T-helper 2 cell treated with Interferon-gamma antibody and Interleukin-4, amounts not matched to agents 5 μg/mL and 100 μg/mL, for 36 hours (primary cell): ENCODE data around the gene C19orf73.
A peak's percentile ranks its signal among the peaks of the same experiment; 100 is the strongest.
"Not testable (repeated sequence)": the region's sequence is repeated elsewhere in the genome, so short reads cannot be mapped to it uniquely, and the experiment has no call there.

Experiments used
- DNase-seq: peaks from one replicate; pipeline ENCODE4 v3.0.0; 2021; ENCODE audit warnings: low spot score
- H3K27ac Mint-ChIP-seq: one replicate; pipeline ENCODE4 v1.8.0; 2021; ENCODE audit warnings: mild to moderate bottlenecking, mixed read lengths
- H3K27me3 Mint-ChIP-seq: one replicate; pipeline ENCODE4 v1.8.0; 2021; ENCODE audit warnings: low read depth, mixed read lengths
- H3K36me3 Mint-ChIP-seq: one replicate; pipeline ENCODE4 v1.8.0; 2021; ENCODE audit warnings: low read depth, mixed read lengths
- H3K4me1 Mint-ChIP-seq: one replicate; pipeline ENCODE4 v1.8.0; 2021; ENCODE audit warnings: low read depth, mixed read lengths
- H3K4me3 Mint-ChIP-seq: one replicate; pipeline ENCODE4 v1.8.0; 2022; ENCODE audit warnings: mild to moderate bottlenecking, moderate library complexity, mixed read lengths
- H3K9me3 Mint-ChIP-seq: one replicate; pipeline ENCODE4 v1.8.0; 2021; ENCODE audit warnings: mixed read lengths

The C19orf73 gene

GRCh38 chr19:49152119-49152550 lies 33.2 kb upstream of the C19orf73 start:
- no peaks in the 10 kb centered on the region for H3K9me3 Mint-ChIP-seq
- no peak for DNase-seq
- peak overlapping the region; percentile 26 for H3K4me3 Mint-ChIP-seq
- no peaks in the 10 kb centered on the region for H3K36me3 Mint-ChIP-seq
- H3K27me3 Mint-ChIP-seq, result peaks cover 65% of the 10 kb centered on the region
- peaks cover 16% of the 10 kb centered on the region for H3K4me1 Mint-ChIP-seq
- no peak overlapping the region for H3K27ac Mint-ChIP-seq

GRCh38 chr19:49151267-49152118 lies 32.5 kb upstream of the C19orf73 start:
- no peaks in the 10 kb centered on the region for H3K36me3 Mint-ChIP-seq
- H3K4me3 Mint-ChIP-seq, result peak overlapping the region; percentile 59
- no peak overlapping the region for H3K27ac Mint-ChIP-seq

GRCh38 chr19:49150944-49151243 lies 32.0 kb upstream of the C19orf73 start:
- H3K4me1 Mint-ChIP-seq, result peaks cover 19% of the 10 kb centered on the region
- peak overlapping the region; percentile 59 for H3K4me3 Mint-ChIP-seq
- no peak for DNase-seq

More at GRCh38 chr19:49151267-49152118, 32.5 kb upstream of the C19orf73 start:
- peaks cover 16% of the 10 kb centered on the region for H3K4me1 Mint-ChIP-seq
- peaks cover 67% of the 10 kb centered on the region for H3K27me3 Mint-ChIP-seq
- DNase-seq, result no peak
- H3K9me3 Mint-ChIP-seq, result no peaks in the 10 kb centered on the region

GRCh38 chr19:49150106-49150943 lies 31.4 kb upstream of the C19orf73 start:
- peaks cover 24% of the 10 kb centered on the region for H3K4me1 Mint-ChIP-seq
- peaks cover 66% of the 10 kb centered on the region for H3K27me3 Mint-ChIP-seq
- peak overlapping the region; percentile 82 for H3K4me3 Mint-ChIP-seq
- H3K9me3 Mint-ChIP-seq, result no peaks in the 10 kb centered on the region
- H3K36me3 Mint-ChIP-seq, result no peaks in the 10 kb centered on the region
- no peak overlapping the region for H3K27ac Mint-ChIP-seq
- DNase-seq, result peak; percentile 44

More at GRCh38 chr19:49150944-49151243, 32.0 kb upstream of the C19orf73 start:
- H3K36me3 Mint-ChIP-seq, result no peaks in the 10 kb centered on the region
- H3K9me3 Mint-ChIP-seq, result no peaks in the 10 kb centered on the region
- H3K27ac Mint-ChIP-seq, result no peak overlapping the region
- peaks cover 66% of the 10 kb centered on the region for H3K27me3 Mint-ChIP-seq

- Mint-ChIP-seq H3K4me1 (peaks cover 26% of the 10 kb centered on the region), H3K27ac (no peak overlapping the region), H3K9me3 (no peaks in the 10 kb centered on the region), H3K36me3 (no peaks in the 10 kb centered on the region), H3K4me3 (peak overlapping the region; percentile 82), H3K27me3 (peaks cover 62% of the 10 kb centered on the region)
- DNase-seq, result no peak
Observed at GRCh38 chr19:49149652-49150105, 30.7 kb upstream of the C19orf73 start.

- peak overlapping the region; percentile 82 for H3K4me3 Mint-ChIP-seq
- DNase-seq, result peak; percentile 74
- H3K36me3 Mint-ChIP-seq, result no peaks in the 10 kb centered on the region
- H3K4me1 Mint-ChIP-seq, result peaks cover 26% of the 10 kb centered on the region
- peaks cover 57% of the 10 kb centered on the region for H3K27me3 Mint-ChIP-seq
- H3K27ac Mint-ChIP-seq, result no peak overlapping the region
- no peaks in the 10 kb centered on the region for H3K9me3 Mint-ChIP-seq
Observed at GRCh38 chr19:49148784-49149651, 30.1 kb upstream of the C19orf73 start.

- H3K9me3 Mint-ChIP-seq, result no peaks in the 10 kb centered on the region
- H3K36me3 Mint-ChIP-seq, result no peaks in the 10 kb centered on the region
- DNase-seq, result no peak
- H3K4me3 Mint-ChIP-seq, result peak overlapping the region; percentile 79
- H3K4me1 Mint-ChIP-seq, result peaks cover 27% of the 10 kb centered on the region
- H3K27me3 Mint-ChIP-seq, result peaks cover 49% of the 10 kb centered on the region
- no peak overlapping the region for H3K27ac Mint-ChIP-seq
Observed at GRCh38 chr19:49148044-49148682, 29.2 kb upstream of the C19orf73 start.

- peak overlapping the region; percentile 76 for H3K4me3 Mint-ChIP-seq
- H3K36me3 Mint-ChIP-seq, H3K27ac Mint-ChIP-seq, H3K9me3 Mint-ChIP-seq, DNase-seq: not testable (repeated sequence)
- peaks cover 38% of the 10 kb centered on the region for H3K27me3 Mint-ChIP-seq
- peaks cover 32% of the 10 kb centered on the region for H3K4me1 Mint-ChIP-seq
Observed at GRCh38 chr19:49146408-49146770, 27.4 kb upstream of the C19orf73 start.

- Mint-ChIP-seq H3K27me3 (peaks cover 35% of the 10 kb centered on the region), H3K36me3 (no peaks in the 10 kb centered on the region), H3K4me3 (peak overlapping the region; percentile 76), H3K27ac (peak overlapping the region; percentile 62), H3K4me1 (peaks cover 30% of the 10 kb centered on the region), H3K9me3 (no peaks in the 10 kb centered on the region)
- DNase-seq, result peak; percentile 73
Observed at GRCh38 chr19:49145573-49146407, 26.8 kb upstream of the C19orf73 start.

- no peaks in the 10 kb centered on the region for H3K9me3 Mint-ChIP-seq
- H3K4me1 Mint-ChIP-seq, result peaks cover 19% of the 10 kb centered on the region
- H3K36me3 Mint-ChIP-seq, result no peaks in the 10 kb centered on the region
- peak; percentile 85 for DNase-seq
- peaks cover 14% of the 10 kb centered on the region for H3K27me3 Mint-ChIP-seq
- H3K27ac Mint-ChIP-seq, result peak overlapping the region; percentile 34
- peak overlapping the region; percentile 87 for H3K4me3 Mint-ChIP-seq
Observed at GRCh38 chr19:49142866-49143335, 24.0 kb upstream of the C19orf73 start.

- Mint-ChIP-seq H3K36me3 (no peaks in the 10 kb centered on the region), H3K9me3 (no peaks in the 10 kb centered on the region), H3K27me3 (peaks cover 4% of the 10 kb centered on the region), H3K27ac (no peak overlapping the region), H3K4me1 (peaks cover 18% of the 10 kb centered on the region), H3K4me3 (peak overlapping the region; percentile 1)
- DNase-seq, result no peak
Observed at GRCh38 chr19:49141352-49141751, 22.4 kb upstream of the C19orf73 start.

GRCh38 chr19:49140951-49141350 lies 22.0 kb upstream of the C19orf73 start:
- no peaks in the 10 kb centered on the region for H3K36me3 Mint-ChIP-seq
- no peak overlapping the region for H3K27ac Mint-ChIP-seq

More at GRCh38 chr19:49140951-49141350, 22.0 kb upstream of the C19orf73 start:
- Mint-ChIP-seq H3K4me3 (no peak overlapping the region), H3K4me1 (peaks cover 19% of the 10 kb centered on the region), H3K27me3 (peaks cover 2% of the 10 kb centered on the region), H3K9me3 (no peaks in the 10 kb centered on the region)
- no peak for DNase-seq
